SK-N-SH (cell line): ENCODE data around the gene CLEC16A. TPM values are rescaled to one million over a fixed set of nuclear protein-coding genes. Genes with fewer than 3 reads are reported as not detected.

Experiments used
- CTCF ChIA-PET: fragments of 300-600, 350-600 bp; formaldehyde crosslinking; extraction: SDS; loops from one replicate; lab custom pipeline; 2021; lab: Yijun Ruan, JAX
- POLR2A ChIA-PET: fragments of 350-600 bp; sonication (Branson Sonifier 250); formaldehyde crosslinking; extraction: SDS; loops from one replicate; lab custom pipeline; 2020; ENCODE audit warnings: antibody characterized with exemption, inconsistent platforms; lab: Yijun Ruan, JAX
- DNase-seq: peaks from one replicate; pipeline ENCODE4 v3.0.0; 2012
- H2AFZ ChIP-seq: fragments of 200-600 bp; sonication (generic); 2 replicates; pipeline ENCODE4 v1.8.1; 2016; ENCODE audit warnings: antibody characterized with exemption, mild to moderate bottlenecking, low read depth
- H3F3A ChIP-seq: fragments of 200-600 bp; sonication (generic); replicated peaks from 2 replicates; pipeline ENCODE3; 2016; ENCODE audit warnings: antibody characterized with exemption, mild to moderate bottlenecking; ENCODE audit not compliant: insufficient read depth
- H3K27ac ChIP-seq, 2 experiments: fragments of 200-500 bp in 1 of 2; fragments of 200-600 bp in 1 of 2; sonication (Bioruptor generic) in 1 of 2; sonication (generic), shearing (Covaris generic) in 1 of 2; 2 replicates each; pipeline versions ENCODE4 v1.5.1 to v1.6.1; 2014 to 2016; ENCODE audit warnings: low read depth in 2 of 2, inconsistent platforms in 1 of 2, low read length in 1 of 2, mild to moderate bottlenecking in 1 of 2, mixed read lengths in 1 of 2
- H3K27me3 ChIP-seq: fragments of 200-600 bp; sonication (generic), shearing (Covaris generic); 2 replicates; pipeline ENCODE4 v1.6.1; 2016; ENCODE audit warnings: mixed run types; ENCODE audit not compliant: insufficient read depth
- H3K36me3 ChIP-seq, 2 experiments: fragments of 200-500 bp in 1 of 2; fragments of 200-600 bp in 1 of 2; sonication (Bioruptor generic) in 1 of 2; sonication (generic) in 1 of 2; replicated peaks in 1 of 2; 2 replicates each; pipeline versions ENCODE3 to v1.5.1; 2014 to 2016; ENCODE audit warnings: low read length in 1 of 2, mild to moderate bottlenecking in 1 of 2; ENCODE audit not compliant: insufficient read depth in 2 of 2, control insufficient read depth in 1 of 2
- H3K4me1 ChIP-seq, 2 experiments: fragments of 200-500 bp in 1 of 2; fragments of 200-600 bp in 1 of 2; sonication (Bioruptor generic) in 1 of 2; sonication (generic), shearing (Covaris generic) in 1 of 2; 2 replicates each; pipeline versions ENCODE4 v1.5.1 to v1.6.1; 2014 to 2016; ENCODE audit warnings: low read depth in 1 of 2, low read length in 1 of 2, mixed run types in 1 of 2; ENCODE audit not compliant: insufficient read depth in 2 of 2, control insufficient read depth in 1 of 2
- H3K4me2 ChIP-seq: fragments of 200-600 bp; sonication (generic), shearing (Covaris generic); 2 replicates; pipeline ENCODE4 v1.6.1; 2017; ENCODE audit warnings: mixed run types
- H3K4me3 ChIP-seq, 2 experiments: fragments of 200-500 bp in 1 of 2; fragments of 200-600 bp in 1 of 2; sonication (Bioruptor generic) in 1 of 2; sonication (generic), shearing (Covaris generic) in 1 of 2; 2 replicates each; pipeline versions ENCODE4 v1.5.1 to v1.8.1; 2014 to 2016; ENCODE audit warnings: low read depth in 2 of 2, inconsistent platforms in 1 of 2, low read length in 1 of 2, mild to moderate bottlenecking in 1 of 2, mixed read lengths in 1 of 2, moderate library complexity in 1 of 2
- H3K79me2 ChIP-seq: fragments of 200-600 bp; sonication (generic); 2 replicates; pipeline ENCODE4 v1.8.1; 2017; ENCODE audit warnings: mild to moderate bottlenecking; ENCODE audit not compliant: insufficient read depth
- H3K9ac ChIP-seq: fragments of 200-600 bp; sonication (generic); 2 replicates; pipeline ENCODE4 v1.6.1; 2017; ENCODE audit warnings: mixed run types
- H3K9me2 ChIP-seq: fragments of 200-600 bp; sonication (generic); 2 replicates; pipeline ENCODE4 v1.6.1; 2017; ENCODE audit warnings: mixed run types
- H3K9me3 ChIP-seq: fragments of 200-600 bp; sonication (generic); 2 replicates; pipeline ENCODE4 v1.6.1; 2017; ENCODE audit warnings: mixed run types, mild to moderate bottlenecking, moderate library complexity
- H4K20me1 ChIP-seq: fragments of 200-600 bp; sonication (generic); 2 replicates; pipeline ENCODE4 v1.6.1; 2017; ENCODE audit warnings: mild to moderate bottlenecking, mixed run types; ENCODE audit not compliant: insufficient read depth
- CHD2 ChIP-seq: fragments of 150-350 bp; IDR thresholded peaks from 2 replicates; pipeline ENCODE4 v1.6.1; 2018; ENCODE audit warnings: low read length; ENCODE audit not compliant: partially characterized antibody
- ELF1 ChIP-seq: IDR thresholded peaks from 2 replicates; pipeline ENCODE4 v1.4.0; 2012
- FOXM1 ChIP-seq: IDR thresholded peaks from 2 replicates; pipeline ENCODE4 v1.4.0; 2012; ENCODE audit warnings: low read depth, mild to moderate bottlenecking
- GABPA ChIP-seq: IDR thresholded peaks from 2 replicates; pipeline ENCODE4 v1.4.0; 2012; ENCODE audit warnings: low read depth, mild to moderate bottlenecking
- JUND ChIP-seq: IDR thresholded peaks from 2 replicates; pipeline ENCODE4 v1.4.0; 2012
- MEF2A ChIP-seq: IDR thresholded peaks from 2 replicates; pipeline ENCODE4 v1.4.0; 2012; ENCODE audit warnings: low read depth, borderline replicate concordance
- MXI1 ChIP-seq: IDR thresholded peaks from 2 replicates; pipeline ENCODE4 v1.6.1; 2012; ENCODE audit warnings: mild to moderate bottlenecking, low read depth, low read length, improper control_type of control experiment
- NRF1 ChIP-seq: IDR thresholded peaks from 2 replicates; pipeline ENCODE4 v1.6.1; 2012; ENCODE audit warnings: low read depth, mild to moderate bottlenecking, low read length
- RAD21 ChIP-seq: IDR thresholded peaks from 2 replicates; pipeline ENCODE4 v1.6.1; 2012; ENCODE audit warnings: mild to moderate bottlenecking, low read length
- RCOR1 ChIP-seq: fragments of 150-350 bp; IDR thresholded peaks from 2 replicates; pipeline ENCODE4 v1.6.1; 2017; ENCODE audit warnings: antibody characterized with exemption, low read length
- RFX5 ChIP-seq: IDR thresholded peaks from 2 replicates; pipeline ENCODE4 v1.6.1; 2012; ENCODE audit warnings: mild to moderate bottlenecking, improper control_type of control experiment, low read length
- RXRA ChIP-seq: IDR thresholded peaks from 2 replicates; pipeline ENCODE4 v1.4.0; 2012; ENCODE audit warnings: low read depth, mild to moderate bottlenecking, borderline replicate concordance
- SIN3A ChIP-seq: IDR thresholded peaks from 2 replicates; pipeline ENCODE4 v1.6.1; 2012; ENCODE audit warnings: low read depth, mild to moderate bottlenecking, low read length, moderate library complexity, borderline replicate concordance
- SMC3 ChIP-seq: IDR thresholded peaks from 2 replicates; pipeline ENCODE4 v1.6.1; 2012; ENCODE audit warnings: low read depth, low read length, improper control_type of control experiment
- YY1 ChIP-seq: IDR thresholded peaks from 2 replicates; pipeline ENCODE4 v1.4.0; 2012; ENCODE audit warnings: low read depth, mild to moderate bottlenecking
- WGBS: methylation state at CpG from one replicate; pipeline ENCODE4 v1.1.6; 2017; ENCODE audit warnings: low lambda C conversion rate; 5-methylcytosine and 5-hydroxymethylcytosine counted together
- polyA plus RNA-seq, 3 experiments: library from polyadenylated mRNA; depleted of rRNA; stranded (reverse); fragments of >200 nt; gene quantifications; 2 replicates each; pipeline ENCODE4 v1.2.3, GENCODE V29; 2012
- TF ChIP-seq, protein P1 (sequence below): fragments of 150-350 bp; IDR thresholded peaks from 2 replicates; pipeline ENCODE4 v1.6.1; 2016; ENCODE audit warnings: mild to moderate bottlenecking, low read depth, low read length
- TF ChIP-seq, protein P2 (sequence below): IDR thresholded peaks from 2 replicates; pipeline ENCODE4 v1.4.0; 2012; ENCODE audit warnings: low read depth, borderline replicate concordance
- TF ChIP-seq, protein P3 (sequence below): IDR thresholded peaks from 2 replicates; pipeline ENCODE4 v1.4.0; 2012; ENCODE audit warnings: low read depth, borderline replicate concordance

The CLEC16A gene
- polyA plus RNA-seq, 1 of the 3 experiments (the other 2 are of a cell fraction), result 13.7 TPM

DNA sequence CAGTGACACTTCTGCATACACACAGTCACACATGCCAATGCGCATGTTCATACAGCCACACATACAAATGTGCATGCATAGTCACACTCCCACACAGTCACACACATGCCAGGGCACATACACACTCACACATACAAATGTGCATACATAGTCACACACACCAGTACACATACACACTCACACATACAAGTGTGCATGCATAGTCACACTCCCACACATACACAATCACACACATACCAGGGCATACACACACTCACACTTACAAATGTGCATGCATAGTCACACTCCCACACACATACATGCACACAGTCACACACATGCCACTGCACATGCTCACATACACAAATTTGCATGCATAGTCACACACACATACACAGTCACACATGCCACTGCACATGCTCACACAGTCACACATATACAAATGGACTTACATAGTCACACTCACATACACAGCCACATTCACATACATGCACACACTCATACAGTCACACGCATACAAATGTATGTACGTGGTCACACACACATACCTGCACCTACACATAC lies 227.5 kb downstream of the CLEC16A start:
- WGBS, result 100% methylated on average over 3 of the region's 3 CpGs
- Histone ChIP-seq H3K27me3 (no peaks in the 10 kb centered on the region), H3K36me3 (peaks cover 0 to 11% of the 10 kb centered on the region in 2 experiments), H3K27ac (no peak overlapping the region), H3K4me1 (no peaks in the 10 kb centered on the region), H2AFZ (no peak overlapping the region), H3K9ac (no peak overlapping the region), H3K4me3 (no peak overlapping the region), H3K4me2 (no peak overlapping the region), H3F3A (no peaks in the 10 kb centered on the region), H3K9me3 (no peaks in the 10 kb centered on the region), H3K79me2 (no peaks in the 10 kb centered on the region), H4K20me1 (no peaks in the 10 kb centered on the region), H3K9me2 (no peaks in the 10 kb centered on the region)
- TF ChIP-seq, protein P1, sequence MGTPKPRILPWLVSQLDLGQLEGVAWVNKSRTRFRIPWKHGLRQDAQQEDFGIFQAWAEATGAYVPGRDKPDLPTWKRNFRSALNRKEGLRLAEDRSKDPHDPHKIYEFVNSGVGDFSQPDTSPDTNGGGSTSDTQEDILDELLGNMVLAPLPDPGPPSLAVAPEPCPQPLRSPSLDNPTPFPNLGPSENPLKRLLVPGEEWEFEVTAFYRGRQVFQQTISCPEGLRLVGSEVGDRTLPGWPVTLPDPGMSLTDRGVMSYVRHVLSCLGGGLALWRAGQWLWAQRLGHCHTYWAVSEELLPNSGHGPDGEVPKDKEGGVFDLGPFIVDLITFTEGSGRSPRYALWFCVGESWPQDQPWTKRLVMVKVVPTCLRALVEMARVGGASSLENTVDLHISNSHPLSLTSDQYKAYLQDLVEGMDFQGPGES, result no peak
- no peak for TF ChIP-seq RAD21
- TF ChIP-seq NRF1, result no peak
- TF ChIP-seq SMC3, result no peak
- TF ChIP-seq RFX5, result no peak
- no peak for TF ChIP-seq GABPA
- no peak for TF ChIP-seq FOXM1
- no peak for TF ChIP-seq ELF1
- no peak for TF ChIP-seq MXI1
- TF ChIP-seq MEF2A, result no peak
- TF ChIP-seq YY1, result no peak
- TF ChIP-seq RCOR1, result no peak
- TF ChIP-seq, protein P2, sequence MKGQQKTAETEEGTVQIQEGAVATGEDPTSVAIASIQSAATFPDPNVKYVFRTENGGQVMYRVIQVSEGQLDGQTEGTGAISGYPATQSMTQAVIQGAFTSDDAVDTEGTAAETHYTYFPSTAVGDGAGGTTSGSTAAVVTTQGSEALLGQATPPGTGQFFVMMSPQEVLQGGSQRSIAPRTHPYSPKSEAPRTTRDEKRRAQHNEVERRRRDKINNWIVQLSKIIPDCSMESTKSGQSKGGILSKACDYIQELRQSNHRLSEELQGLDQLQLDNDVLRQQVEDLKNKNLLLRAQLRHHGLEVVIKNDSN, result no peak
- no peak for TF ChIP-seq RXRA
- no peak for TF ChIP-seq CHD2
- ChIA-PET POLR2A (no interaction called here), CTCF (no interaction called here)
- DNase-seq, result no peak

DNA sequence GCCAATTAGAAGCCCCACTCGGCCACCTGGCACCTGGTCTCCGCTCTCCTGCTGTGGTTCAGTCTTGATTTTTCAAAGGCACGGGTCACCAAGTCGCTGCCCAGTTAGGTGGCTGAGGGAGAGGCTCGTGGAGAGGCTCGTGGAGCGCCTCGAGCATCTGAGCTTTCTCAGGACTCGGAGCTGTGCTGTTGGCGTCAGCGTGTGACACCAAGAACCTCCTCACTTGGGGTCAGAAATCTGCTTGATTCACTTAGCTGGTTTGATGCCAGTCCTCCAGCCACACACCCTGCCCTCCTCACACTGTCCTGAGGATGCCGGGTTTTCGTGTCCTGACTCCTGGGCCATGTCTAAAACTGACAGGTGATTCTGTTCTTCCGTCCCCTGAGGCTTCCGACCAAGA lies 229.1 kb downstream of the CLEC16A start:
- Histone ChIP-seq H3K4me1 (no peaks in the 10 kb centered on the region), H4K20me1 (no peaks in the 10 kb centered on the region), H3K9me3 (no peaks in the 10 kb centered on the region), H2AFZ (no peak overlapping the region), H3K27me3 (no peaks in the 10 kb centered on the region), H3K27ac (no peak overlapping the region), H3K9ac (no peak overlapping the region), H3K9me2 (no peaks in the 10 kb centered on the region), H3K36me3 (peaks cover 0 to 8% of the 10 kb centered on the region in 2 experiments), H3K4me3 (no peak overlapping the region), H3K79me2 (no peaks in the 10 kb centered on the region), H3K4me2 (no peak overlapping the region), H3F3A (no peaks in the 10 kb centered on the region)
- TF ChIP-seq SMC3 (no peak), SIN3A (no peak), NRF1 (no peak), JUND (no peak)
- TF ChIP-seq, protein P3, sequence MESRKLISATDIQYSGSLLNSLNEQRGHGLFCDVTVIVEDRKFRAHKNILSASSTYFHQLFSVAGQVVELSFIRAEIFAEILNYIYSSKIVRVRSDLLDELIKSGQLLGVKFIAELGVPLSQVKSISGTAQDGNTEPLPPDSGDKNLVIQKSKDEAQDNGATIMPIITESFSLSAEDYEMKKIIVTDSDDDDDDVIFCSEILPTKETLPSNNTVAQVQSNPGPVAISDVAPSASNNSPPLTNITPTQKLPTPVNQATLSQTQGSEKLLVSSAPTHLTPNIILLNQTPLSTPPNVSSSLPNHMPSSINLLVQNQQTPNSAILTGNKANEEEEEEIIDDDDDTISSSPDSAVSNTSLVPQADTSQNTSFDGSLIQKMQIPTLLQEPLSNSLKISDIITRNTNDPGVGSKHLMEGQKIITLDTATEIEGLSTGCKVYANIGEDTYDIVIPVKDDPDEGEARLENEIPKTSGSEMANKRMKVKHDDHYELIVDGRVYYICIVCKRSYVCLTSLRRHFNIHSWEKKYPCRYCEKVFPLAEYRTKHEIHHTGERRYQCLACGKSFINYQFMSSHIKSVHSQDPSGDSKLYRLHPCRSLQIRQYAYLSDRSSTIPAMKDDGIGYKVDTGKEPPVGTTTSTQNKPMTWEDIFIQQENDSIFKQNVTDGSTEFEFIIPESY, result no peak
- no peak for DNase-seq
- ChIA-PET POLR2A (no interaction called here), CTCF (no interaction called here)
- 93% methylated on average over 12 of the region's 15 CpGs for WGBS
